Activated CD4-positive, alpha-beta T cell treated with anti-CD3 and anti-CD28 coated beads for 24 hours (primary cell): ENCODE data around the gene TMEM208.
A peak's percentile ranks its signal among the peaks of the same experiment; 100 is the strongest.

Source experiments
- DNase-seq, 2 donors: peaks; one replicate each; pipeline ENCODE4 v3.0.0-alpha.2; 2020; ENCODE audit warnings: low read depth in 2 of 2

The TMEM208 gene

DNA sequence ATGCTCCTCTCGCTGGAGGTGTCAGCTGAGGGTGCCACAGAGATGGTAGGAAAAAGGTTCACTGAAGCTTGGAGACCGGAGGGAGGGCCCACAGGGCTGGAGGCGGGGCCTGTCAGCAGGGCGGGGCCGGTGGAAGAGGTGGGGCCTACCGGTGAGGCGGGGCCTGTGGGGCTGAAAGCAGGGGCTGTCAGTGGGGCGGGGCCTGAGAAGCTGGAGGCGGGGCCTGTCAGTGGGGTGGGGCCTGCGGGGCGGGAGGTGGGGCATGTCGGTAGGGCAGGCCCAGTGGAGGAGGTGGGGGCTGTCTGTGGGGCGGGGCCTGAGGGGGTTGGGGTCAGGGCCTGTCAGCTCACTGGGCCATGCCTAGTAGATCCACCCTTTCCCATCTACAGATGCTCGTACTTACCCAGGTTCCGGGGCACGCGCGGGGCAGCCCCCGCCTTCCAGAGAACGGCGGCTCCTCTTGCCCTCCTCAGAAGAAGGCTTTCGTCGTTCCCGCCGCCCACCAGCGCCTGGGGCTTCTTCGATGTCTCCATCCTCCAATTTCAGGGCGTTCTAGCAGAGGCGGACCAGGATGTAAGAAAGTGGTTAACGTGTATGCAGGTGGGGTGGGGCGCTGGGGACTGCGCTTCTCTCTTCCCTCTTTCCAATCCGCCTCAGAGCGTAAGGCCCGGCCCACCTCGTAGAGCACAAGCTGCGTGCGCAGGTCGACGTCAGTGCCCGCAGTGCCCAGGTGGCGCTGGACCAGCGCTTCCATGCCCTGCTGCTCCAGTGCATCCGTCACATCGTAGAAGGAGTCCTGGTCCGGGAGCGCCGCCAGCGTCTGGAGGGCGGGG is 9.8 kb downstream of the TMEM208 start:
- peak; percentile 67 to 71 for DNase-seq

DNA sequence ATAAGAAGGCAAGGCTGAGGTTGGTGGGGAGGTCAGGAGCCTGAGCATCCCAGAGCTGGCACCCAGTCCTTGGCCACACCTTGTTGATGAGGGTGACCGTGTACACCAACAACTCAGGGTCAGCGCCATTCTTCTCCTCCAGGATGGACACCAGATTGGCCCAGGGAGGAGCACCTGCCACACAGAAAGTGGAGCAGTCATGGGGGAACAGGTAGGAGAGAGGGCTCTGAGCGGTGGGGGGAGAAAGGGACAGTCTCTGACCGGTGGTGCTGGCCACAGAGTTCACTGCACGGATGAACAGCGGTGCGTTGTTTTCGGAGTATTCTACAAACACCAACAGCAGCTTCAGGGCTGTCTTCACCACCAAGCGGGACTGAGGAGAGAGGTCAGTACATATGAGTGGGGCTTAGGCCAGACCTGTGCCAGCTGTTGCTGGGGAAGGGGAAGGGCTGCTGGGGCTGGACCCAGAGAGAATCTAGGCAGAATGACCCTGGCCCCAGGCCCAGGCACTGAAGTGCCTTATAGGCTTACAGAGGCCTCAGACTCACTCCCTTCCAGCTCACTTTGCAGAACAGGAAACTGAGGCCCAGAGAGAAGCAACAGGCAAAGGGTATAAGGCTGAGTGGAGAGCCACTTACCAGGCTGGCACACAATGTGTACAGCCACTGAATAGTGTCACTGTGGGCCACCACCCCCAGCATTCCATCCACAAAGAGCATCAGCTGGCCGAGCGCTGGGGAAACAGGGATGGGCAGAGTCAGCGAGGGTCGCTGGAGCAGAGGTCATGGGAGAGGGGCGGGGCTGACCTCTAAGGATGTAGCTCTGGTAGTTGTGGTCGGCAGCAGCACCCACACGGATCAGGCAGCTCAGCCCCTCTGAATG is 10.7 kb downstream of the TMEM208 start:
- no peak for DNase-seq

GRCh38 chr16:67238278-67238575 is 11.3 kb downstream of the TMEM208 start:
- DNase-seq: no peak

- DNase-seq: no peak
Observed at GRCh38 chr16:67238806-67239470, 12.0 kb downstream of the TMEM208 start.

DNA sequence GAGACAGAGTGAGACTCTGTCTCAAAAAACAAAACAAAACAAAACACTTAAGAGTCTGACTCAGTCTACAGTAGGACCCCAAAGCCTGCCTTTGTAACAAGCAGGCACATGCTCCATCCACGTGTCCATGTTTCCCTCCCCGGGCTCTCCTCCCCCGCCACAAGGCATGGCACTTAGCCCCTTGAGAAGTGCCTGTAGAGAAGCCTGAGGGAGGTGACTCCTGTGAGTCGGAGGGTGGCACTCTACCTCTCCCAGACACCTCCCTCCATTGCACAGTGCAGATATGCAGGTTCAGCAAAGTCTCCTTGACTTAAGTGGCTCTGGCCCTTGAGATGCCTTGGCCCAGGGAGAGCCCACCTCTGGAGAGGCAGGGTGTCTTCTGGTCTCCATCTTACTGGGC is 13.6 kb downstream of the TMEM208 start:
- no peak for DNase-seq

DNA sequence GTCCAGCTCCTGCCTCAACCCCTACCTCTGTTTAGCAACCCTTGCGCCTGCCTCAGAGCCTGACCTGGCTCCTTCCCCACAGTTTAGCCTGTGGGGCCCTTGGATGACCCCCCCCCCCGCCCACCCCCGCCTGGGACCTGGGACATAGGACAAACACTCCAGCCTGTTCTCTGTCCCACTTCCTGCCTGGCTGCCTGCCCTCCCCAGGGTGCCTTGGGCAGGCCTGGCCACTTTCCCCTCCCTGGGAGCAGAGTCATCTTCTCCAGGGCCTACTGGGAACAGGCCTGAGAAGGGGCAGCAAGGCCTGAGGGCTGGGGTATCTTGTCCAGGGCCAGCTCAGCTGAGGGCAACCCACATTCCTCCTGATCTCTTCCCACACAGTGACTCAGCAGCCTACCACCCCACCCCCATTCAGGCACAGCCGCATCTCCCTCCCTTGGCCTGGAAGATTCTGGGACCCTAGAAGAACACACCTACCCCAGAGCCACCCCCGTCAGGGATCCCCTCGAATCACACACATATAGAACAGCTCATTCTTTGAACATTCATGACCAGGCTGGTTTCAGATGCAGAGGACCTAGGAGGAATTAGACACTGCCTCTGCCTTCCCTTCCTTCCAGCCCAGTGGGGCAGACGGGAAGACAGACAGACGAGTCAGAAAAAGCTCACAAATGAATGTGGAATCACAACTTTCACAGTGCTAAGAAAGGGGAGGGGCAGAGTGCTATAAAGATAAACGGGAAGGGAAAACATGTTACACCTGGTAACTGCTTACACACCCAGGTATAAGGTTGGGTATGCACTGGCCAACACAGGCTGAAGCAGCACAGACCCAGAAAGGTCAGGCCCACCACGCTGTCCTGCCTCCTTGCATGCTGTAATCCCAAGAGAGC is 14.3 kb downstream of the TMEM208 start:
- no peak for DNase-seq

DNA sequence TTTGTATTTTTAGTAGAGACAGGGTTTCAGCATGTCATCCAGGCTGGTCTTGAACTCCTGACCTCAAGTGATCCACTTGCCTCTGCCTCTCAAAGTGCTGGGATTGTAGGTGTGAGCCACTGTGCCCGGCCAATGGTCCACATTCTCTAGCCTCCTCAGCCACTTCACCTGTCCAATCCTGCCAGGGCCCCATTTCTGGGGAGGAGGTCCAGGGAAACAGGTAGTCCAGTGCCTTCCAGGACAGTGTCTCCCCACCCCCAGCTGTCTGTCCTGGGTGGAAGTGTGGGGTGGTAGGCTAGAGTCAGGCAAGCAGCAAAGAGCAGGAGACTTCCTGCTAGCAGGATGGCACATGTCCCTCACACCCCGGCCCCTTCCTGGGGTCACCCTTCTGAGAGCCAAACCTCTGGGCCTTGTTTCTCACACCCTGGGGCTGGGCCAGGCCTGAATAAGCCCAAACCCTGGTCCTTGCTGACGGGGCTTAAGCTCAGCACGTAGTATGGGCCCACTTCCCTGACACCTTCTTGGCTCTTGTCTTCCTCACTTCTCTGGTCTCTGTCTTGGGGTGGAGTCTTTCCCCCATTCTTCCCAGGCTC is 15.3 kb downstream of the TMEM208 start:
- DNase-seq: no peak

DNA sequence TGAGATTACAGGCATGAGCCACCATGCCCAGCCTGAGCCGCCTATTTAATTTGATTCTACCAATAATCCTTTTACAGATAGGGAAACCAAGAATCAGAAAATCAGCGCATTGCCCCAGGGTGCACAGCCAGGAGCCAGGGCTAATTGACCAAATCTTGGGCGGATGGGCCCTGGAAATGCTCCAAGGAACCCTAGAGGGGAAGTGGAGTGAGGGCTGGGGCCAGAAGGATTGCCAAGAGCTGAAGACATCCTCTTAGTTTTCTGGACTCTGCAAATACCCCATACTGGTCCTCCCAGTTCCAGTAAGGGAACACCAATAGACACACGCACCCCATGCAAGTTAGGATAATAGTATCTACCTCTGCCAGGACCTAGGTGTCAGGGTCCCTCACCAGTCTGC is 16.6 kb downstream of the TMEM208 start:
- no peak for DNase-seq

- DNase-seq: peak; percentile 59 to 65
Observed at GRCh38 chr16:67244387-67245185, 17.7 kb downstream of the TMEM208 start.

- no peak for DNase-seq
Observed at GRCh38 chr16:67245186-67245585, 18.3 kb downstream of the TMEM208 start.

GRCh38 chr16:67245674-67246080 is 18.7 kb downstream of the TMEM208 start:
- DNase-seq: no peak

DNA sequence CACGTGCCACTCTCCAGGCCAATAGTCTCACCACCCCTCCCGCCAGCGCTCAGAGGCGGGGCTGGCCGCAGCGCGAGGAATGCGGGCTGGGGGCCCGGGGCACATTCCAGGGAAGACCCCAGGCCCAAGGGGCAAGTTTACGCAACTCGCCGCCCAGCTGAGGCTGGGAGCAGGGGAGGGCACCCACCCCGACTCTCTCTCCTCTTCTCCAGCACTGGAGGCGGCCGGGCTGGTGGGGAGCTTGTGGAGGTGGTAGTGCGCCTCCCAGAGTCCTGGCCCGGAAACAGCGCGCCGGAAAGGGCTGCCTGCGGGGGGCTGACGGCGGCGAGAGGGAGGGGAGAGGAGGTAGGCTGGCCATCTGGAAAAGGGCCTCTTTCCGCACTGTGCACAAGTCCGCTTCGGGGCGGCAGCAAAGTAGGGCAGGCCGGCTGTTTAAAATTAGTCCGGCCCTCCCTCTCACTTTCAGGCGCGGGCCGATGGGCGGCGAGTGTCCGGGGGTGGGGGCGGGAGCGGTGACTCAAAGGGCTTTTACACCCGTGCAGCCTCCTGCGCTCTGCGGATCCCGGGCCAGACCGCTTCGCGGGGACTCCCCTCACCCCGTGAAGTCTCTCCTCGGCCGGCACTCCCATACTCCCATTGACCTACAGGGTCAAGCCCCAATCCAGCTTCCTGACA is 19.3 kb downstream of the TMEM208 start:
- DNase-seq: peak in 1 of 2 donors; percentile 46

- DNase-seq: no peak
Observed at GRCh38 chr16:67246756-67247191, 19.8 kb downstream of the TMEM208 start.

DNA sequence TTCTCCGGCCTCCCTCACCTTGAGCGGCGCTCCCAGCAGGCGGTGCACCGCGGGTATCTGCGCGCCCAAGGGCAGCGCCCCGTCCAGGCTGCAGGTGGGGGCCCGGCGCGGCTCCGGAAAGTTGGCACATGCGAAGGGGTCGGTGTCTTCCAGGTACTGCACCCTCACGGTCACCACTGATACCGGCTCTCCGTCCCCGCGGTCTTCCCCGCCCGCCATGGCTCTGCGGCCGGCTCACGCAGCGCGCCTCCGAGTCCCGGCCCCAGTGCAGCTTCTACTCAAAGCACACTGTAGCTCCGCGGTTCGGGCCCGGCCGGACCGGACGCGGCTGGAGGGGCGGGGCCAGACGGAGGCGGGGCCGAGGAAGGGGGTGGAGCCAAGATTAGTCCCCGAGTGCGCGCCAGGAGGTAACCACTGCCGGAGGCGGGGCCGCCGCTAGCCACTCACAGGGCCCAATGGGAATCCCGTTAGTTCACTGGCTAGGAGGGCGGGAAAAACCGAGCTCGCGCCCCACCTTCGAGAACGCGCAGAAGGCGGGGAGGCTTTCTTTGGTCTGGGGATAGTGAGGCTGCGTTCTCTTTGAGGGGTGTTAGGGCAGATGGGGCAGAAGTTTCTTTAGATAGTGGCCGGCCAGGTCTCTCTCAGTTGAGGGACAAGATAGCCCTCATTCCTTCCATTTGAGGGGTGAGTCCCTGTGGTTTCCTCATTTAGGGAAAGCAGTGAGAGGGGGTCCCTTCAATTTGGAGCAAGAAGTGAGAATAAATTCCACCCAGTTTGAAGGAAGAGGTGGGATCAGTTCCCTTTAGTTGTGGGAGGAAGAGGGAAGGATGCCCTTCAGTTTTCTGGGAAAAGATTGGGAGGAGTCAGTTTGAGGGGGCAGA is 20.5 kb downstream of the TMEM208 start, which contains the start of gene FHOD1:
Gene FHOD1, minus strand, starts transcription at position 290 of the 881 bp plus-strand sequence. Its CDS starts 71 bp downstream, at position 219.
- peak; percentile 96 to 99 for DNase-seq

- DNase-seq: no peak
Observed at GRCh38 chr16:67248073-67248400, 21.1 kb downstream of the TMEM208 start.

DNA sequence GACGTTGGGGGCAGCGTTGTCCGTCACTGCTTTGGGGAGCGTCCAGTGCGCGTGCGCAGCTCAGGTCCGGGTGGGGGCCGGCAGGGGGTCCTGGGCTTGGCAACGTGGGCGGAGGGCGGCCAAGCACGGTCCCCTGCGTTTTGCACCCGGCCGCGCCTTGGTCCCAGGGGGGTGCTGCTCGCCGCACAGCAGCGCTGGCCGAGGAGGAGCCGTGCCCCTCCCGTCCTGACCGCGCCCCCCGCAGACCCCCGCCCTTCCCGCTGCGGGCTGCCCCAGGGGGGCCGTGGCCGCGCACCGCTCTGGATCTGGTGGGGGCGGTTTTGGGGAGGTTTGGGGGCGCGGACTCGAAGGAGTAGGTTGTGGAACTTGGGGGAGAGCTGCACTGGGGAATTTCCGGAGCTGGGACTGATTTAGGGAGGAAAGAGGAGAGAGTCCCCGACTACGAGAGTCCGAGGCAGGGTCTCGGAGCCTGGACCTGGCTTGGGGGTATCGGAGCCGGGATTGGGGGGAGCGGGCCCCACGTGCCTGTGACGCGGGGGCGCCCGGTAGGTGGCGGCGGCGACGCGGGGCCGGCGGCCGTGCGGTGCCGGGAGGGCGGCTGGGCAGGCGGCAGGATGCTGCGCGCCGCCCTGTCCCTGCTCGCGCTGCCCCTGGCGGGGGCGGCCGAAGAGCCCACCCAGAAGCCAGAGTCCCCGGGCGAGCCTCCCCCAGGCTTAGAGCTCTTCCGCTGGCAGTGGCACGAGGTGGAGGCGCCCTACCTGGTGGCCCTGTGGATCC is 21.7 kb downstream of the TMEM208 start, which contains the start of gene SLC9A5:
Gene SLC9A5, plus strand, starts transcription at position 579 of the 777 bp plus-strand sequence. Its CDS starts 36 bp downstream, at position 615.
- DNase-seq: no peak
